C4-2B (cell line): Measurements from ENCODE around the gene CCDC170.

ENCODE experiments used
- CTCF ChIP-seq: fragments of 450-650 bp; conservative IDR thresholded peaks from 2 replicates; pipeline ENCODE4 v1.5.1; 2017; ENCODE audit warnings: mild to moderate bottlenecking
- ZFX ChIP-seq: fragments of 450-650 bp; IDR thresholded peaks from 2 replicates; pipeline ENCODE4 v1.6.1; 2017

GRCh38 chr6:151592449-151593159, 98.8 kb downstream of the CCDC170 start:
- TF ChIP-seq CTCF: no peak
- no peak for TF ChIP-seq ZFX
